Osteoblast (primary cell): Measurements from ENCODE around the gene ZBTB5. TPM values are rescaled to one million over a fixed set of nuclear protein-coding genes. Genes with fewer than 3 reads are reported as not detected.

Experiments used
- DNase-seq: peaks from one replicate; pipeline ENCODE4 v3.0.0; 2011; ENCODE audit warnings: low spot score, mixed read lengths; ENCODE audit not compliant: insufficient read length; ENCODE audit errors: missing footprints
- H2AFZ ChIP-seq: 2 replicates; pipeline ENCODE4 v1.6.0; 2011; ENCODE audit warnings: mild to moderate bottlenecking, low read length
- H3K27ac ChIP-seq: 2 replicates; pipeline ENCODE4 v1.5.1; 2011; ENCODE audit warnings: mild to moderate bottlenecking, low read depth, low read length, moderate library complexity
- H3K27me3 ChIP-seq: 2 replicates; pipeline ENCODE4 v1.6.0; 2012; ENCODE audit warnings: mild to moderate bottlenecking, control low read depth, inconsistent platforms, low read length, moderate library complexity; ENCODE audit not compliant: insufficient read depth
- H3K36me3 ChIP-seq: 2 replicates; pipeline ENCODE4 v1.5.1; 2011; ENCODE audit warnings: mild to moderate bottlenecking, low read length, control low read depth, moderate library complexity; ENCODE audit not compliant: insufficient read depth
- H3K4me1 ChIP-seq: 2 replicates; pipeline ENCODE4 v1.5.1; 2011; ENCODE audit warnings: mild to moderate bottlenecking, low read length, control low read depth, moderate library complexity; ENCODE audit not compliant: insufficient read depth
- H3K4me2 ChIP-seq: 2 replicates; pipeline ENCODE4 v1.6.0; 2011; ENCODE audit warnings: mild to moderate bottlenecking, low read length; ENCODE audit not compliant: insufficient read depth
- H3K4me3 ChIP-seq: fragments of 200-600 bp; sonication (generic); 3 replicates; pipeline ENCODE4 v1.5.1; 2012; ENCODE audit warnings: mild to moderate bottlenecking, low read length, inconsistent platforms; ENCODE audit not compliant: insufficient read depth
- H3K79me2 ChIP-seq: 2 replicates; pipeline ENCODE4 v1.6.0; 2012; ENCODE audit warnings: mild to moderate bottlenecking, low read length, control low read depth, inconsistent platforms; ENCODE audit not compliant: insufficient read depth
- H3K9me3 ChIP-seq: 2 replicates; pipeline ENCODE4 v1.5.1; 2011; ENCODE audit warnings: low read depth, low read length, control low read depth
- H4K20me1 ChIP-seq: 2 replicates; pipeline ENCODE4 v1.6.0; 2012; ENCODE audit warnings: mild to moderate bottlenecking, low read length, control low read depth; ENCODE audit not compliant: insufficient read depth
- total RNA-seq: library from RNA; depleted of rRNA; stranded (reverse); fragments of >200 nt; gene quantifications from 2 replicates; pipeline ENCODE4 v1.2.3, GENCODE V29; 2012
- TF ChIP-seq, protein P1 (sequence below): IDR thresholded peaks from 2 replicates; pipeline ENCODE4 v1.5.1; 2011; ENCODE audit warnings: mild to moderate bottlenecking, low read depth, low read length, moderate library complexity; ENCODE audit errors: extremely low read depth

The ZBTB5 gene
- total RNA-seq, 1 donor, result 11.6 TPM

DNA sequence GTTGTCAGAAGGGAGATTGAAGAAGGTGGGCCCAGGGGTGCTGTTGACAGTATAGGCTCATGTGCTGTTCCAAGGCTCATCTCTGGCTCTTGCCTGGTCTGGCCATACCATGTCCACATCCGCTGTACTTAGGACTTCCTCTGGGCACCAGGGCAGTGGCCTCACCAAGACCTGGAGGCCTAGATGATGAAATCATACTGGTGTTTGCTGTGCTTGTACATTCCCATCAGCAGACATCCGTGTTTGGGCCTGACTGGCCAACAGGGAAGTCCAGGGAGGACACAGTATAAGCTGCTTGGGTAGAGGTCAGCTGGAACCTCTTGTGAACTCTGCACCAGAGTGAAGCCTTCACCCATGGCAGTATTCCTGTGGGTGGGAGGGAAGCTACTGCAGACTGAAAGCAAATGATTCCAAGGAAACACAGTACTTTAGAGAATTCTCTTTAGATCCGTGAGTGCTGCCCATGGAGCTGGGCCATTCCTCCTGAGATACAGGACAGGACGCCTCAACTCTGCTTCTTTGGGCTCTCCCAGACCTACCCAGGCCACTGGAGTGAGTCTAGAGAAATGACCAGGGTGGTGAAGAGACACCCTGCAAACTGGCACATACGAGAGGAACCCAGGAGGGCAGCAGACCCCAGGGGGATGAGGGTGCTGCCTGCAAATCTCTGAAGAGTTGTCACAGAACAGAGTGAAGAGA, 43.0 kb upstream of the ZBTB5 start:
- no peak overlapping the region for H3K27ac ChIP-seq
- H3K4me2 ChIP-seq, result no peak overlapping the region
- H3K36me3 ChIP-seq, result peaks cover 30% of the 10 kb centered on the region
- no peak for DNase-seq
- no peaks in the 10 kb centered on the region for H4K20me1 ChIP-seq
- no peak overlapping the region for H2AFZ ChIP-seq
- TF ChIP-seq, protein P1, sequence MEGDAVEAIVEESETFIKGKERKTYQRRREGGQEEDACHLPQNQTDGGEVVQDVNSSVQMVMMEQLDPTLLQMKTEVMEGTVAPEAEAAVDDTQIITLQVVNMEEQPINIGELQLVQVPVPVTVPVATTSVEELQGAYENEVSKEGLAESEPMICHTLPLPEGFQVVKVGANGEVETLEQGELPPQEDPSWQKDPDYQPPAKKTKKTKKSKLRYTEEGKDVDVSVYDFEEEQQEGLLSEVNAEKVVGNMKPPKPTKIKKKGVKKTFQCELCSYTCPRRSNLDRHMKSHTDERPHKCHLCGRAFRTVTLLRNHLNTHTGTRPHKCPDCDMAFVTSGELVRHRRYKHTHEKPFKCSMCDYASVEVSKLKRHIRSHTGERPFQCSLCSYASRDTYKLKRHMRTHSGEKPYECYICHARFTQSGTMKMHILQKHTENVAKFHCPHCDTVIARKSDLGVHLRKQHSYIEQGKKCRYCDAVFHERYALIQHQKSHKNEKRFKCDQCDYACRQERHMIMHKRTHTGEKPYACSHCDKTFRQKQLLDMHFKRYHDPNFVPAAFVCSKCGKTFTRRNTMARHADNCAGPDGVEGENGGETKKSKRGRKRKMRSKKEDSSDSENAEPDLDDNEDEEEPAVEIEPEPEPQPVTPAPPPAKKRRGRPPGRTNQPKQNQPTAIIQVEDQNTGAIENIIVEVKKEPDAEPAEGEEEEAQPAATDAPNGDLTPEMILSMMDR, result no peak
- H3K4me1 ChIP-seq, result no peaks in the 10 kb centered on the region
- no peaks in the 10 kb centered on the region for H3K27me3 ChIP-seq
- no peak overlapping the region for H3K4me3 ChIP-seq
- no peaks in the 10 kb centered on the region for H3K9me3 ChIP-seq
- H3K79me2 ChIP-seq, result no peaks in the 10 kb centered on the region

DNA sequence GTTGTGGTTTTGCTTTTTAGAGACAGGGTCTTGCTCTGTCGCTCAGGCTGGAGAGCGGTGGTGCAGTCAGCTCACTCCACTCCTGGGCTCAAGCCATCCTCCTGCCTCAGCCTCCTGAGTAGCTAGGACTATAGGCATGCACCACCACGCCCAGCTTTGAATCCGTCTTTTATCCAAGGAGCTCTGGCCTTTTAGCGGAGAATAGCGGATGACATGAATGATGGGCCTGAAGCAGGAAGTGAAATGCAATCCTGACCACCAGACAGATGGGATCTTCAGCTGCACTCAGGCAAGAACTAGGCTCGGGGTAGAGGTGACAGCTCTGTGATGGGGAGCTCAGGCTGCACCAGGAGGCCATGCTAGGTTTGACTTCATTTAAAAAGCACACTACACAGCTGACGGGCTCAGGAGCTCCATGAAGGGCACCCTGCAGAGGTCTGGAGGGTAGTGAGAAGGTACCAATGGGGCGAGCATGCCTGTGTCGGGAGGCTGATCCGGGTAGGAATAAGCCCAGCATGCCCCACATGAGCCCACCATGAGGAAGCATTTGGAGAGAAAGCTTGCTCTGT, 42.4 kb upstream of the ZBTB5 start:
- Histone ChIP-seq H3K4me3 (no peak overlapping the region), H3K27me3 (no peaks in the 10 kb centered on the region), H3K36me3 (peaks cover 34% of the 10 kb centered on the region), H3K9me3 (no peaks in the 10 kb centered on the region), H4K20me1 (no peaks in the 10 kb centered on the region), H3K27ac (no peak overlapping the region), H2AFZ (no peak overlapping the region), H3K79me2 (no peaks in the 10 kb centered on the region), H3K4me2 (no peak overlapping the region), H3K4me1 (no peaks in the 10 kb centered on the region)
- DNase-seq, result no peak
- TF ChIP-seq, protein P1, result no peak

GRCh38 chr9:37504605-37505004, 39.4 kb upstream of the ZBTB5 start:
- H3K9me3 ChIP-seq, result no peaks in the 10 kb centered on the region
- no peak overlapping the region for H3K4me3 ChIP-seq
- H2AFZ ChIP-seq, result no peak overlapping the region
- DNase-seq, result no peak
- H3K27me3 ChIP-seq, result no peaks in the 10 kb centered on the region
- H3K4me2 ChIP-seq, result no peak overlapping the region
- peaks cover 57% of the 10 kb centered on the region for H3K36me3 ChIP-seq
- no peaks in the 10 kb centered on the region for H4K20me1 ChIP-seq
- no peaks in the 10 kb centered on the region for H3K79me2 ChIP-seq
- H3K4me1 ChIP-seq, result no peaks in the 10 kb centered on the region
- TF ChIP-seq, protein P1, result no peak
- no peak overlapping the region for H3K27ac ChIP-seq

- Histone ChIP-seq H3K36me3 (peaks cover 62% of the 10 kb centered on the region), H3K4me3 (no peak overlapping the region), H3K4me2 (no peak overlapping the region), H3K4me1 (no peaks in the 10 kb centered on the region), H3K27ac (no peak overlapping the region), H2AFZ (no peak overlapping the region), H4K20me1 (no peaks in the 10 kb centered on the region), H3K27me3 (no peaks in the 10 kb centered on the region), H3K79me2 (no peaks in the 10 kb centered on the region), H3K9me3 (no peaks in the 10 kb centered on the region)
- DNase-seq, result no peak
- TF ChIP-seq, protein P1, result no peak
These were observed 38.5 kb upstream of the ZBTB5 start for GRCh38 chr9:37503736-37504135.
